Measurements from ENCODE around the gene DNAJC5G. TPM values are rescaled to one million over a fixed set of nuclear protein-coding genes. Genes with fewer than 3 reads are reported as not detected.

The DNAJC5G gene
- polyA plus RNA-seq, 1 of the 3 experiments (the other 2 are of a cell fraction) = 0.18 TPM

DNA sequence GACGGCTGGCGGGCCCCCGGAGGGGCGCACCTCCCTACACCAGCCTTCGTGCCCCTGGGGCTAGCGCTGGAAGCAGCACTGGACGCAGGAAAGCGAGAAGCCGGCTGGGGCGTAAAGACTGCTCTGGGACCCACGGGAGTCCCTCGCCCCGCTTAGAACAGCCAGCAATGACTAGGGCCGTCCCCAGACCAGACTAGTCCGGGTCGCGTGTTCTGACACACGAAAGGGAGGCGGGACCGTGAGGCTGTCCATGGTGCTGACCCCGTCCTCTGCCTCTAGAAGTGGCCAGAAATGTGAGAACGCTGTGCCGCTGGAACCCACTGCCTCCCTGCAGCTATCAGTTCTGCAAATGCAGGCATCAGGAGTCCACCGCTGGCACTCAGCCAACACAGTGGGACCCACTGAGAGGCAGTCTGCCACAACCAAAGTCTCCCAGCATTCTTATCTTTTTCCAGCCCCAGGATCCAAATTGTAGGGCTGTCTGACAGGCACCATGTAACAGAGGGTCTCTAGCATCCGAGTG, 33.2 kb downstream of the DNAJC5G start, which contains the start of gene UCN:
Gene UCN, minus strand, starts transcription at position 87 of the 523 bp plus-strand sequence. CDS start 550 bp downstream, outside the sequence.
- H2AFZ ChIP-seq (ENCODE audit: low read depth) = no peak within 1 kb of the TSS
- H3K9me2 ChIP-seq = no peaks in the 10 kb centered on the region
- peaks cover 4% of the 10 kb centered on the region for H3F3A ChIP-seq (replicated peaks; ENCODE audit: insufficient read depth)
- no peak within 1 kb of the TSS for H3K9ac ChIP-seq
- H3K27me3 ChIP-seq (ENCODE audit: insufficient read depth) = peaks cover 15% of the 10 kb centered on the region; the same call in 1 of the 2 replicates
- ChIA-PET POLR2A (interaction anchor here (1.1 to 1.7 kb wide), 3 partner anchors 14 to 212 kb away, joined by 3 to 5 read pairs (median 5); partner anchors contain the start of gene GTF3C2), CTCF (interaction anchor here (0.9 to 8.3 kb wide), 8 partner anchors 12 to 346 kb away, joined by 3 to 123 read pairs (median 4); no protein-coding TSS in a partner anchor)
- no peak for TF ChIP-seq SMC3 (IDR thresholded peaks at IDR 0.05; ENCODE audit: low read depth, low read length)
- no peak for TF ChIP-seq RAD21 (IDR thresholded peaks at IDR 0.05; ENCODE audit: low read length)
- TF ChIP-seq, protein P1, sequence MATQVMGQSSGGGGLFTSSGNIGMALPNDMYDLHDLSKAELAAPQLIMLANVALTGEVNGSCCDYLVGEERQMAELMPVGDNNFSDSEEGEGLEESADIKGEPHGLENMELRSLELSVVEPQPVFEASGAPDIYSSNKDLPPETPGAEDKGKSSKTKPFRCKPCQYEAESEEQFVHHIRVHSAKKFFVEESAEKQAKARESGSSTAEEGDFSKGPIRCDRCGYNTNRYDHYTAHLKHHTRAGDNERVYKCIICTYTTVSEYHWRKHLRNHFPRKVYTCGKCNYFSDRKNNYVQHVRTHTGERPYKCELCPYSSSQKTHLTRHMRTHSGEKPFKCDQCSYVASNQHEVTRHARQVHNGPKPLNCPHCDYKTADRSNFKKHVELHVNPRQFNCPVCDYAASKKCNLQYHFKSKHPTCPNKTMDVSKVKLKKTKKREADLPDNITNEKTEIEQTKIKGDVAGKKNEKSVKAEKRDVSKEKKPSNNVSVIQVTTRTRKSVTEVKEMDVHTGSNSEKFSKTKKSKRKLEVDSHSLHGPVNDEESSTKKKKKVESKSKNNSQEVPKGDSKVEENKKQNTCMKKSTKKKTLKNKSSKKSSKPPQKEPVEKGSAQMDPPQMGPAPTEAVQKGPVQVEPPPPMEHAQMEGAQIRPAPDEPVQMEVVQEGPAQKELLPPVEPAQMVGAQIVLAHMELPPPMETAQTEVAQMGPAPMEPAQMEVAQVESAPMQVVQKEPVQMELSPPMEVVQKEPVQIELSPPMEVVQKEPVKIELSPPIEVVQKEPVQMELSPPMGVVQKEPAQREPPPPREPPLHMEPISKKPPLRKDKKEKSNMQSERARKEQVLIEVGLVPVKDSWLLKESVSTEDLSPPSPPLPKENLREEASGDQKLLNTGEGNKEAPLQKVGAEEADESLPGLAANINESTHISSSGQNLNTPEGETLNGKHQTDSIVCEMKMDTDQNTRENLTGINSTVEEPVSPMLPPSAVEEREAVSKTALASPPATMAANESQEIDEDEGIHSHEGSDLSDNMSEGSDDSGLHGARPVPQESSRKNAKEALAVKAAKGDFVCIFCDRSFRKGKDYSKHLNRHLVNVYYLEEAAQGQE (IDR thresholded peaks at IDR 0.05; ENCODE audit: low read depth, low read length) = peak; percentile 97
- TF ChIP-seq RCOR1 (IDR thresholded peaks at IDR 0.05; ENCODE audit: low read length) = no peak
- no peak for TF ChIP-seq EP300 (IDR thresholded peaks at IDR 0.05; ENCODE audit: borderline replicate concordance in 1 of 2, low read depth in 1 of 2, low read length in 1 of 2)
- TF ChIP-seq FOXM1 (IDR thresholded peaks at IDR 0.05; ENCODE audit: low read depth) = no peak
- no peak for TF ChIP-seq PBX3 (IDR thresholded peaks at IDR 0.05)
- TF ChIP-seq MXI1 (IDR thresholded peaks at IDR 0.05; ENCODE audit: low read depth, low read length) = 0 out of 2 replicates have a peak, but pooled peaks have one; percentile 31
- H4K20me1 ChIP-seq (ENCODE audit: insufficient read depth) = peaks cover 10% of the 10 kb centered on the region; the same call in 1 of the 2 replicates
- DNase-seq = peak; percentile 82
- H3K4me1 ChIP-seq (ENCODE audit: control insufficient read depth in 1 of 2, insufficient read depth in 2 of 2, low read depth in 1 of 2, low read length in 1 of 2) = peaks cover 0 to 18% of the 10 kb centered on the region in 2 experiments; a peak in 1 of 4 replicates
- H3K36me3 ChIP-seq (replicated peaks in 1 of 2; ENCODE audit: control insufficient read depth in 1 of 2, insufficient read depth in 2 of 2, low read length in 1 of 2) = peaks cover 5 to 7% of the 10 kb centered on the region in 2 experiments
- WGBS (ENCODE audit: low lambda C conversion rate) = 70% methylated on average over 22 of the region's 25 CpGs
- H3K27ac ChIP-seq (ENCODE audit: low read depth in 2 of 2, low read length in 1 of 2) = no peak within 1 kb of the TSS
- no peaks in the 10 kb centered on the region for H3K79me2 ChIP-seq (ENCODE audit: insufficient read depth)
- no peak within 1 kb of the TSS for H3K4me2 ChIP-seq
- H3K9me3 ChIP-seq = no peaks in the 10 kb centered on the region
- no peak within 1 kb of the TSS; a peak in 1 of 4 replicates for H3K4me3 ChIP-seq (ENCODE audit: low read depth in 2 of 2, low read length in 1 of 2)

- DNase-seq = no peak
- WGBS (ENCODE audit: low lambda C conversion rate) = 82% methylated on average over 6 of the region's 6 CpGs
- no peaks in the 10 kb centered on the region for H3K9me2 ChIP-seq
- no peak overlapping the region for H2AFZ ChIP-seq (ENCODE audit: low read depth)
- no peak overlapping the region for H3K4me2 ChIP-seq
- H3F3A ChIP-seq (replicated peaks; ENCODE audit: insufficient read depth) = no peaks in the 10 kb centered on the region
- ChIA-PET POLR2A (interaction anchor here (1.6 kb wide), 1 partner anchor 13 kb away, joined by 6 read pairs; the partner anchor contains the start of gene MPV17), CTCF (interaction anchor here (1.1 to 3.3 kb wide), 3 partner anchors 16 to 45 kb away, joined by 3 to 17 read pairs (median 3); no protein-coding TSS in a partner anchor)
- H3K9me3 ChIP-seq = no peaks in the 10 kb centered on the region
- no peaks in the 10 kb centered on the region for H3K79me2 ChIP-seq (ENCODE audit: insufficient read depth)
- peaks cover 10% of the 10 kb centered on the region; the same call in 1 of the 2 replicates for H4K20me1 ChIP-seq (ENCODE audit: insufficient read depth)
- H3K36me3 ChIP-seq (replicated peaks in 1 of 2; ENCODE audit: control insufficient read depth in 1 of 2, insufficient read depth in 2 of 2, low read length in 1 of 2) = peaks cover 5 to 7% of the 10 kb centered on the region in 2 experiments
- peaks cover 0 to 18% of the 10 kb centered on the region in 2 experiments; a peak in 1 of 4 replicates for H3K4me1 ChIP-seq (ENCODE audit: control insufficient read depth in 1 of 2, insufficient read depth in 2 of 2, low read depth in 1 of 2, low read length in 1 of 2)
- no peak overlapping the region for H3K9ac ChIP-seq
- H3K27ac ChIP-seq (ENCODE audit: low read depth in 2 of 2, low read length in 1 of 2) = no peak overlapping the region
- peaks cover 15% of the 10 kb centered on the region; the same call in 1 of the 2 replicates for H3K27me3 ChIP-seq (ENCODE audit: insufficient read depth)
- no peak overlapping the region for H3K4me3 ChIP-seq (ENCODE audit: low read depth in 2 of 2, low read length in 1 of 2)
- TF ChIP-seq YY1 (IDR thresholded peaks at IDR 0.05; ENCODE audit: low read depth) (no peak), TCF12 (IDR thresholded peaks at IDR 0.05) (no peak), USF1 (IDR thresholded peaks at IDR 0.05; ENCODE audit: borderline replicate concordance, low read depth) (no peak), MEF2A (IDR thresholded peaks at IDR 0.05; ENCODE audit: borderline replicate concordance, low read depth) (no peak), RAD21 (IDR thresholded peaks at IDR 0.05; ENCODE audit: low read length) (no peak), RCOR1 (IDR thresholded peaks at IDR 0.05; ENCODE audit: low read length) (no peak), FOXM1 (IDR thresholded peaks at IDR 0.05; ENCODE audit: low read depth) (no peak), TAF1 (IDR thresholded peaks at IDR 0.05; ENCODE audit: borderline replicate concordance, low read depth, low read length) (no peak), CHD2 (IDR thresholded peaks at IDR 0.05; ENCODE audit: low read length, partially characterized antibody) (no peak), FOSL2 (IDR thresholded peaks at IDR 0.05; ENCODE audit: borderline replicate concordance, low read depth) (no peak), USF2 (IDR thresholded peaks at IDR 0.05; ENCODE audit: borderline replicate concordance, low read depth, low read length) (no peak)
These were observed 34.4 kb downstream of the DNAJC5G start for GRCh38 chr2:27309651-27310050.
